NCI-H446 treated with DMSO at 0.1 percent for 48 hours (cell line): ENCODE measurements around the gene SLC35F3.

Experiments used
- DNase-seq: peaks from one replicate; lab custom pipeline; 2025; lab: John Stamatoyannopoulos, UW

The SLC35F3 gene

DNA sequence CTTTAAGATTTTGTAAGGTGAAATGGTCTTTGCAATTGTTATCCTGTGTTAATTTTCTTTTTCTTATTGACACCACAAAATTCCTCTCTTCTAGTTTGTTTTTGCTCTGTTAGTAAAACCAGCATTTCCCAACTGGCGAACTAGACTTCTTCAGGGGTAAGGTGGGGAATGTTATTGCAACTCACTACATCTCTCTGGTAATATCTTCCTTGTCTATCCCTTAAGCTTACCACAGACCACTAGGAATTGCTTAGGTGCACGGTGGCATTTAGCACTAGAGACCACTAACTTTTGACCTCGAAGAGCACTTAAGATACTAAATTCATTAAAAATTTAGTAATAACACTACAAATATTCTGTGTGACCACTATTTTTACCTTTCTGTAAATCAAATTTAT is 464.6 kb downstream of the SLC35F3 start:
- DNase-seq = no peak

DNA sequence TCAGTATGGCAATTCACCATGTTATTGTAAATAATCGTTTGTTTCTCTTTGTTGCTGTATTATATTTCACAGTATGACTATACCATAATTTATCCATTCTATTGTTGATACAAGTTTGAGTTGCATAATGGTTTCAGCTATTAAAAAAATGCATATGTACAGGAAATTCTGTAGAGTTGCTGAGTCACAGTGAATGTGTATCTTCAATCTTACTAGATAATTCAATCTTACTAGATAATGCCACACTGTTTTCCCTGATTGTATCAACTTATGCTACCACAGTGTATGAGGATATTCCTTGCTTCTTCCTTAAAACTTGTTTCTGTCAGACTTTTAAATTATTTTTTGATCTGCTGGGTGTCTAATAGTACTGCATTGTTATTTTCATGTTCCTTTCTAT is 465.3 kb downstream of the SLC35F3 start:
- DNase-seq = no peak

DNA sequence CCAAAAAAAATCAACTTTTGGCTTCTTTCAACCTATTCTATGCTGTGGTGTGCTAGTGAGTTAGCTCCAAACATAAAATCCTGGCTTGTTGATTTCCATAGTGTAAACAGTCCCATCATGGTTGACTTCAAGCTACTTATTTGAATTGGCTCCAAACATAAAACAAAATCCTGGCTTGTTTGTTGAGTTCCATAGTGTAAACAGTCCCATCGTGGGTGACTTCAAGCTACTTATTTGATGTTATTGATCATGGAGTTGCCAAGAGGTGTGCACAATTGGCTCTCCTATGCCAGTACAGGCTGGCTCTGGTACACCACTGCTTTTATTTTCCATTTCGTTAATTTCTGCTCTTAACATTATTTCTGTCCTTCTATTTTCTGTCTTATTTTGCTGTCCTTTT is 466.9 kb downstream of the SLC35F3 start:
- DNase-seq = no peak

DNA sequence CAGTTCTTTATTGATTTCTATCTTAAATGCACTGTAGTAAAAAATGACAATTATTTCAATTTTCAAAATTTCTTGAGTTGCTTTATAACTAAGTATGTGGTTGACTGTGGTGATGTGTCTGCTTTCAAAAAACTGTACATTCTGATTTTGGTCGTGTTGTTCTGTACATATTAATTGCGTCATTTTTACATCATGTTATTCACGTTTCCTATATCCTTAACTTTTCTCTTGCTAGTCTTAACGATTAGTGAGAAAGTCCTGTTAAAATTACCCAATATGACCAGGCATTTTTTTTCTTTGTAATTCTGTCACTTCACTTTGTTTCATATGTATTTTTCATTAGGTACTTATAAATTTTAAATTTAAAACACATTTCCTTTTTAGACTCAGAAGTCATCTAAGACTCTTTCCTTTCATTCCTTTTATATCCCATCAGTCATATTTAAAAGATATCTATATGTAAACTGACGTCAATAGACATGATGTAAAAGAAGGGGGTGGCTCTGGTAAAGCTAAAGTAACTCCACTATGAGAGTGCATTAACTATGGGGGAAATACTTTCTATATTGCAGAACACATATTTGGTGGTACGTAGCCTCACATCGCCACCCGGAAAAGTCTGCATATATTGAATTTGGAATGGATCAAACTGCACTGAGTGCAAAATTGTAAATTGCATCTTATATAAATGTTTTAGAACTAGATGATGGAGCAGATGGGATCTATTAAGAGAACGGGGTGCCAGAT is 467.7 kb downstream of the SLC35F3 start:
- DNase-seq = no peak

DNA sequence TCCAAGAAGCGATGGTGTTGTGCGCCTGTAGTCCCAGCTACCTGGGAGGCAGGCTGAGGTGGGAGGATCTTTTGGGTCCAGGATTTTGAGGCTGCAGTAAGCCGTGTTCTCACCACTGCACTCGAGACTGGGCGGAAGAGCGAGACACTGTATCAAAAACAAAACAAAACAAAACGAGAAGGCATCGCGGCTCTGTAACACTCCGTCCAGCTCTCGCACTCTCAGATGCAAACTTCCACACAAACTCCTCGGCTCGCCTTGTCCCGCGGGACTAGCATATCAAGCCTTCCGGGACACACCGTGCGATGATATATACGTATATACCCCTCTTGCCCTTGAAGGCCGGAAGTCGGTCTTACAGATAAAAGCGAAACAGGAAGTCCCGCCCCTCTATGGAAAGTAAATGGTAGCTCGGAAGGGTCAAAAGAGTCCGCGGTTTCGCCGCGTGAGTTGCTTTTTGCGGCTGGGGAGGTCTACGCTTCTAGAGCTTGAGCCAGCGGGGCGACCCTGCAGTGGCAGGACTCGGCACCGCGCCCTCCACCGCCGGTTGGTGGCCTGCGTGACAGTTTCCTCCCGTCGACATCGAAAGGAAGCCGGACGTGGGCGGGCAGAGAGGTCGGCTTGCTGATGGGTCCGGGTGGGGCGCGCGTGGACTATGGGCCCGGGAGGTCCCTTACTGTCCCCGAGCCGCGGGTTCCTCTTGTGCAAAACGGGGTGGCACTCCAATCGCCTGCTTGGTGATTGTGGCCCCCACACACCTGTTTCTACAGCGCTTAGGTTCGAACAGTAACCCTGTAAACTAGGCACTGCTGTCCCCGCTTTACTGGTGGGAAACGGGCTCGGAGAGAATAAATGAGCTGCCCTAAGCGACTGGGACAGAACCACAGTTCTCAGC is 468.8 kb downstream of the SLC35F3 start, which contains the start of gene COA6:
COA6 (plus strand) TSS at position 393 of the 895 bp plus-strand sequence; CDS start at position 404, 11 bp downstream.
- peak; percentile 91 for DNase-seq

DNA sequence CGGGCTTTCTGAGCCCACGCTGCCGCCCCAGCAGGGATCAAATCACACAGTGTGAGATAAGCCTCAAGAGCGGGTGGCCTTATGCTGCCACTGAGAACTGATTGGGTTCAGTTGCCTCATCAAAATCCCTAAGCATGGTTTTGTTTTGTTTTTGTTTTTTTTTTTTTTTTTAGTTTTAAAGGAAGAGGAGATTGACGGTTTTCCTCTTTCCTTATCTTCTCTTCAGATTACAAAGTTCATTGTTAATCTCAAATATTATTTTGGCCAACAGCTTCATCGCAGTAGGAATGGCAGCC is 469.4 kb downstream of the SLC35F3 start:
- no peak for DNase-seq
